Sciatic nerve (tissue), 2 donors: Measurements from ENCODE around the gene TARS3. TPM values are rescaled to one million over a fixed set of nuclear protein-coding genes. Genes with fewer than 3 reads are reported as not detected.
"Not testable (repeated sequence)": the region's sequence is repeated elsewhere in the genome, so short reads cannot be mapped to it uniquely, and the experiment has no call there.

Experiments
- ATAC-seq: fragments of 200-7000 bp; cut with Tn5 transposase; one replicate; pipeline ENCODE4 v1.9.1; 2020; ENCODE audit warnings: mild to moderate bottlenecking, moderate library complexity
- DNase-seq: peaks from one replicate; pipeline ENCODE4 v3.0.0-alpha.2; 2020; ENCODE audit warnings: low spot score
- intact Hi-C: fragments of 100-400 bp; cut with DNase I; formaldehyde crosslinking; loops from one replicate; pipeline ENCODE4 v1.14.2; 2022
- total RNA-seq: library from RNA; stranded (reverse); fragmentation: NEBNext Ultra II Directional; extraction: Animal tissue kit (Norgen Biotek cat#: 25700); gene quantifications from one replicate; pipeline ENCODE4 v1.2.1, GENCODE V29; 2021
- donor health status: DM: no; HTN: no; CAD: no.
- donor health status: DM: no; HTN: no; CAD: no.

Gene TARS3
- total RNA-seq, 1 donor from 2014 or later = 28.1 TPM

GRCh38 chr15:101637516-101637915 lies 86.8 kb downstream of the TARS3 start:
- intact Hi-C loops = no loop called here
- ATAC-seq = no peak
- no peak for DNase-seq

- intact Hi-C loops = no loop called here
- ATAC-seq (no peak), DNase-seq (no peak)
Measured at GRCh38 chr15:101637038-101637437, 87.2 kb downstream of the TARS3 start.

DNA sequence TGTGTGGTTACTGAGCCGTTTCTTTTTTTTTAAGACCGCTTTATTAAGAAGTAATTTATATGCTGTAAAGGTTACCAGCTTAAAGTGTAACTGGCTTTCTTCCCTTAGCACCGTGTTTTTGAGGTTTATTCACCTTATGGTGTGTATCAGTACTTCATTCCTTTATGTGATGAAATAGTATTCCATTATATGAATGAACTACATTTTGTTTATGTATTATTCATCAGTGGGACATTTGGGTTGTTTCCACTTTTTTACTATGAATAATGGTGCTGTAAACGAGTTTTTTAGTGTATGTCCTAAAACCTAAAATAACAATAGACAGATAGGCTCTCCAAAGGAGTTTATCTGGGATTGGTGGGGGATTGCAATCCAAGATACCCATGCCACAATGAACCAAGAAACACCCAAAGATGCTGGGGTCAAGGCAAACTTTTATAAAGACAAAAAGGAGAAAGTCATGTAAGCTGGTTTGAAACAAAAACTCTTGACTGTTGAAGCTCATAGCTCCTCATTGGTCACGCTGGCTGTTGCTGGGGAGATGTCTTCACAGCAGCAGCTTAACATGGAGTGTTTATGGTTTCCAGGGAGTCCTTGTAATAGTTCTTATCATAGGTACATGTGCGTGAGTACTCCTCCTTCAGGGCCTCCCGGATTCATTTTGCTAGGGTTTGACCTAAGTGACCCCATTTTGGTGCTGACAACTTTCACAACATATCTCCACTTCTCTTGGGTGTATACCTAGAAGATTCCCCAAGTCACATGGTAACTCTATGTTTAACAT lies 88.1 kb downstream of the TARS3 start:
- intact Hi-C loops = no loop called here
- ATAC-seq = no peak
- DNase-seq = no peak

- no peak for DNase-seq
- intact Hi-C loops = no loop called here
- no peak for ATAC-seq
Measured at GRCh38 chr15:101633356-101633755, 90.9 kb downstream of the TARS3 start.

DNA sequence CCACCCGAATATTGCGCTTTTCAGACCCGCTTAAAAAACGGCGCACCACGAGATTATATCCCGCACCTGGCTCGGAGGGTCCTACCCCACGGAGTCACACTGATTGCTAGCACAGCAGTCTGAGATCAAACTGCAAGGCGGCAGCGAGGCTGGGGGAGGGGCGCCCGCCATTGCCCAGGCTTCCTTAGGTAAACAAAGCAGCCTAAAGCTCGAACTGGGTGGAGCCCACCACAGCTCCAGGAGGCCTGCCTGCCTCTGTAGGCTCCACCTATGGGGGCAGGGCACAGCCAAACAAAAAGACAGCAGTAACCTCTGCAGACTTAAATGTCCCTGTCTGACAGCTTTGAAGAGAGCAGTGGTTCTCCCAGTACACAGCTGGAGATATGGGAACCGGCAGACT lies 97.5 kb downstream of the TARS3 start:
- DNase-seq, intact Hi-C loops, ATAC-seq: not testable (repeated sequence)

DNA sequence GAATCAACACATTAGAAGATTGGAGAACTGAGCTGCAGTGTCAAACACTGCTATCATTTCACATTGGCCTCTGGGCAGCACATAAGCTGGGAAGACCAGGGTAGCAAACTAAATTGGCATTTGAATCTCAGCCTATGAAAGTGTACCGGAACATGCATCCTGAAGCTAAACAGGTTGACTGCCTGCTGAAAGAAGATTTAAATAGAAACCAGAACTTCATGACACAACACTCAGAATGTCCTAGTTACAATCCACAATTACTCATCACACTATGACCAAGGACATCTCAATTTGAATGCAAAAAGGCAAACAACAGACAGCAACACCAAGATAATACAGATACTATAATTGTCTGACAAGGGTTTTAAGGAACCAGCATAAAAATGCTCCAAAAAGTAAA lies 98.3 kb downstream of the TARS3 start:
- DNase-seq = no peak
- ATAC-seq = no peak
- intact Hi-C loops = no loop called here

- ATAC-seq (no peak), DNase-seq (no peak)
- intact Hi-C loops = no loop called here
Measured at GRCh38 chr15:101625184-101625583, 99.1 kb downstream of the TARS3 start.

DNA sequence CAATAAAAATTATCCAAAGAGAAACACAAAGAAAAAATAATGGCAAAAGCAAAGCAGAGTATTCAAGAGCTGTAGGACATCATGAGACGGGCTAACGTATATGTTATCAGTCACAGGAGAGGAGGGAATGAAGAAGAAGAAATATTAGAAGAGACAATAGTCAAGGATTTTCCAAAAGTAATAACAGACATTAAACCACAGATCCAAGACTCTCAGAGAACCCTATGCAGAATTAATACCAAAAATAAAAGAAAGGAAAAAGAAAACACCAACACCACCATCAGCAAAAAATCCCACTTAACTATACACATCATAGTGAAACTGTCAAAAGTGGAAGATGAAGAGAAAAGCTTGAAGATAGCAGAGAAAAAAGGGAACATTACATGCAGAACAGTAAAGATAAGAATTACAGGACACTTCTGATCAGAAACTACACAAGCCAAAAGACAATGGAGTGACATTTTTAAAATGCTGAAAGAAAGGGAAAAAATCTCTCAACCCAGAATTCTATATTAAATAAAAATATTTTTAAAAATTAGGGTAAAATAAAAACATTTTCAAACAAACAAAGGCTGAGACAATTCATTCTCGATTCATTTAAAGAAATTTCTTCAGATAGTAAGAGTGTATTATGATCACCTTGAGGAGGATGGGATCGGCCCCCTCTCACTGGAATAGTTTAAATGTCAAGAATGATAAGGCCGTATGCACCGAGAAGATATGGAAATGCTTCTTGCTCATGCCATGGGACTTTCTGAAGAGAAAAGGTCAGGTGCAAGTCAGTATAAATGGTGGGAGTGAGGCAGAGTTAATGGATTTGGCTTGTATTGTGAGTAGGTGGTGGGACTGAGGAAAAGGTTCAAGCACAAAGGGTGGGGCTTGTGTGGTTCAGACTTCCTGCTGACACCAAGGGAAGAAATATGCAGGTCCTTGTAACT lies 100.6 kb downstream of the TARS3 start:
- intact Hi-C loops = no loop called here
- no peak for DNase-seq
- no peak for ATAC-seq

- DNase-seq (no peak), ATAC-seq (no peak)
- intact Hi-C loops = no loop called here
Measured at GRCh38 chr15:101621961-101622360, 102.3 kb downstream of the TARS3 start.

DNA sequence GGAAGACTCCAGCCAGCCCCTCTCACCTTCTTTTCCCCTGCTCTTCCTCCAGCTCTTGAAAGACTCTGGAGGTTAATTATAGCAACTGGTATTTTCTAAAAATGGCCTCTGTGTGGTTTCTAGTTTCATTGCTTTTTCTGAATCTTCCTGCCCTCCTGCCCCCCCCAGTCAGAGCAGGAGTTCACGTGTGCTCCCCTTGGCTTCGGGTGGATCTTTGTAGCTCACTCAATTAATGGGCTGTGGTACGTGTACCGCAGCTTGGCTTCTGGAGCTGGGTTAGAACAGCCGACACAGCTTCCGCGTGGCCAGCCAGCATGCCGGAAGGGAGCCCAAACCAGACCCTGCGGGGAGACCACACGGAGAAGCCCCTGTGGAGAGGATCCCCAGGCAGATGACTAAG lies 103.6 kb downstream of the TARS3 start:
- ATAC-seq (no peak), DNase-seq (no peak)
- intact Hi-C loops = no loop called here

- intact Hi-C loops = no loop called here
- DNase-seq = no peak
- ATAC-seq = no peak
Measured at GRCh38 chr15:101619615-101619865, 104.7 kb downstream of the TARS3 start.

DNA sequence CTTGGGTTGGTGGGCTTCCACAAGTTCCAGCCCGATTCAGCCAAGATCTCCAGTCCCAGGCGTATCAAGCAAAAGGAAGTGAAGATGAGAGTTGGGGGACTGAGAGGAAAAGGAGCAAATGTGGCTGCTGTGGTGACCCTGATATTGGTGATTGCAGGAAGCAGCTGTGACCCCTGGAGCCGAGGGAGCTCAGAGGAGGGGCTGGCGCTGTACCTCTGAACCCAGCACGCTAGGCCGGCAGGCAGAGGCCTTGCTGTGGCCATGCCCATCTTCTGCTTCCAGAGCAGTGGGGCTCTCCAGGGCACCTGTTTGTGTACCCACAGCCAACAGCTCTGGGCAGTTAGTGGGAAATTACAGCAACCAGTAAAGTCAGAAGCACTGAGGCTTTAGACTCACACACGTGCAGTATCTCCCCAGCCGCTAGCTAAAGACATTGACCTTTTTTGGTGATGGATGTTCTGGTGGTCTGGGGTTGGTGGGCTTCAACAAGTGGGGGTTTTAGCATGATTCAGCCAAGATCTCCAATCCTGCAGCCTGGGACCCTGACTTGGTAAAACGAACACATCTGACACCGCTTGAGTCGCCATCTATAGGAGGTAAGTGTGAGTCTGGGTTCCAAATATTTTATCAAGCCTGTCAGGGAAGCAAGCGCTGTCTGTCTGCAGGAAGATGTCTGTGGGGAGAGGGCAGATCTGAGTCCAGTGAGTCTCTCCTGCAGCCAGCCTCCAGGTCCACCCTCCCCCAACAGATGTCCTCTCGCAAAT lies 105.2 kb downstream of the TARS3 start:
- ATAC-seq = no peak
- intact Hi-C loops = no loop called here
- DNase-seq = no peak

DNA sequence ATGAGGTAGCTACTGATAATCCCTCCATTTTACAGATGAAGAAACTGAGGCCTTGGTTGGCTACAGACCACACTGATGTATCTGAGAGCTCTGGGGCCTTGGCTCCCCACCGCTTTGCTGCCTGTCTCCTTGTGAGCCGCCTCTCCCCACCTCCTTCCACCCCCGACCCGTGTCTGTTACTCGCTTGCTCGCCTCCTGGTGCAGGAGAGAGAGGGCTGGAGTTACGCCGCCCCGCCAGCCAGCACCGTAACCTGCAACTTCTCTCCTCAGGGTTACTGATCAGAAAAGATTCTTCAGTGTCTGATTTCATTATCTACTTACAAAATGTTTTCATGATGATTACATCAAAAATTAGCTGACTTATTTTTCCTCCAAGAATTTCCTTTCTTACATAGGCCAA lies 106.2 kb downstream of the TARS3 start:
- intact Hi-C loops = no loop called here
- DNase-seq (no peak), ATAC-seq (no peak)

- intact Hi-C loops = no loop called here
- DNase-seq (no peak), ATAC-seq (no peak)
Measured at GRCh38 chr15:101617390-101617965, 106.8 kb downstream of the TARS3 start.

DNA sequence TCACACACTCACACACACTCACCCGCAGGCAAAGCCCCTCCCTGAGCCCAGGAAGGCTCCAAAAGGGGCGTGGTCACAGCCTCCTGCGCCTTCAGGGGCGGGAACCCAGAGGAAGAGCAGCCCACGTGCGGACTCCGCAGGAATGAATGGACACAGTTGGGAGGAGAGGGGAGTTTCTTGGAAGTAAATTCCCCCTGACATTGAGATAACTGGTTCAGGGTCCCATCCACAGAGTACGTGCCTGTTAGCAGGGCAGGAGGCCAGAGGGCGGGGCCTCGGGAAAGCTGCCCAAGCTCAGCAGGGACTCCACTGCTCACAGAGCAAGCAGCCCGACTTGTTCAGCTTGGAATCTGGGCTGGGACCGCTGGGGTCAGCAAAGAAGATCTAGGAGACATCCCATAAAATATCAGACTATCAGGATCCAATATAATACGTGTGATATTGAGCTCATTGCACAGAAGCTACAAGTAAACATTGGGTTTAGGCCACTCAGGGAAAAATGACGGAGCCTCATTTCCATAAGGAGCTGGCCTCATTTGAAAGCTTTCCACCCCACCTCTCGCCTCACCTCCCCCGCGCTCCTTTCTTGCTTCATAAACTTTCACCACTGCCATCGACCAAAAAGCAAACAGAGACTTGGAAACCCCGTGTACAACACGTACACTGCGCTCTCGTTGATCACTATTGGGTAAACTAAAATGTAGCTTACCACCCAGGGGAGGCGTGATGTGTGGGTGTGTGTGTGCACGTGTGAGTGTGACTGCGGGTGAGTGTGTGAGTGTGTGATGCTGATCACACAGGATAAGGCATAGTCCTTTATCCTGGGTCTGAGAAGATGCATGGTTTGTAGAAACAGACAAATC lies 108.1 kb downstream of the TARS3 start:
- peak; percentile 69 for ATAC-seq
- DNase-seq = no peak
- intact Hi-C loops = no loop called here

- DNase-seq (no peak), ATAC-seq (peak; percentile 31)
- intact Hi-C loops = no loop called here
Measured at GRCh38 chr15:101615414-101615985, 108.8 kb downstream of the TARS3 start.

DNA sequence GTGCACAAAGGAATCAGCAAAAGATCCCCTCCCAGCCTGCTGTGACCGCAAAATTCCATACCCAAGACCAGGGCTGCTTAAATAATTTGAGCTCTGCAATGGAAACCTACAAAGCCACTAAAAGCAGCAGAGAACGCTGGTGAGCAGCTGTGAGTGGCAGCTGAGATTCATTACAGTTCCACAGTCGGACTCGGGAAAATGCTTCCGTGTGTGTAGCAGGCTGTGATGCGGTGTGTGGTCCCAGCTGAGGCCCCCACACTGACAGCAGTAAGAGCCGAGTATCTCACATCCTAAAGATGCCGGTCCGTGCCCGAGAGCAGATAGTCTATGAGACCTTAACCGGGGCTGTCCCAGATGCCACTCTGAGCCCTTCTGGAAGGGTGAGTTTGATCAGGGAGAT lies 109.5 kb downstream of the TARS3 start:
- DNase-seq = no peak
- intact Hi-C loops = no loop called here
- no peak for ATAC-seq

DNA sequence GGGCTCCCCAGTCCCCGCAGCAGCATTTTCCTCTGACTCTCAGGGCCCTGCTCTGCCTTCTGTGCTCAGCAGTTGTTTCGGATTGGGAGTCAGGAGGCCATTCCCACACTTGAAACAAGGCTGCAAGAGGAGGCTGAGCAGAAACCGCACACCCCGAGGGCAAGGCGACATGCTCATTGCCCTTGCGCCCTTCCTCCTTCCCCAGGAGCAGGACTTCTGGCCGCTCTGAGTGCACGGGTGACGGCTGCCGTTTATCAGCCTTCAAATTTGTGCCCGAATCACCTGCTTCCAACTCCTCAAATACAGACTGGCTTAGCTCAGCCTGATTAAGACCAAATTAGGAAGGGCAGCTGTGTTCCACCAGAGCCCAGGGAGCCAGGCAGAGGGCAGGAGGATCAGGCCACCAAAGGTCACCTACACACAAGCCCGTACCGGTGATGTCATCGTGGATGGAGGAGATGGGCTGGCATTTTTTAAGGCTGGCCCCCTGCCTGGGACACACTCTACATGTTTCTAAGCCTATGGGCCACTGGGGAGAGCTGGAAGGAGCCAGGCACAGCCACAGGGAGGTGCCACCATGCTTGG lies 110.2 kb downstream of the TARS3 start:
- ATAC-seq = no peak
- intact Hi-C loops = no loop called here
- no peak for DNase-seq
